ENCODE results near the gene SPOUT1.
A peak's percentile ranks its signal among the peaks of the same experiment; 100 is the strongest.

The SPOUT1 gene

GRCh38 chr9:128836509-128837145, 7.0 kb upstream of the SPOUT1 start:
- DNase-seq (ENCODE audit: low read depth): no peak

GRCh38 chr9:128835246-128836210, 5.9 kb upstream of the SPOUT1 start:
- DNase-seq (ENCODE audit: low read depth): no peak

GRCh38 chr9:128833696-128834095, 4.1 kb upstream of the SPOUT1 start:
- DNase-seq (ENCODE audit: low read depth): no peak

- no peak for DNase-seq (ENCODE audit: low read depth)
Observed at GRCh38 chr9:128828719-128829452, 708 bp downstream of the SPOUT1 start.

- DNase-seq (ENCODE audit: low read depth): no peak
Observed at GRCh38 chr9:128828267-128828666, 1.3 kb downstream of the SPOUT1 start.

GRCh38 chr9:128825923-128826700, 3.5 kb downstream of the SPOUT1 start:
- DNase-seq (ENCODE audit: low read depth): no peak

GRCh38 chr9:128824911-128825310, 4.7 kb downstream of the SPOUT1 start:
- DNase-seq (ENCODE audit: low read depth): no peak

- no peak for DNase-seq (ENCODE audit: low read depth)
Observed at GRCh38 chr9:128823903-128824406, 5.6 kb downstream of the SPOUT1 start.

GRCh38 chr9:128823362-128823902, 6.2 kb downstream of the SPOUT1 start:
- DNase-seq (ENCODE audit: low read depth): no peak

- no peak for DNase-seq (ENCODE audit: low read depth)
Observed at GRCh38 chr9:128822407-128823042, 7.1 kb downstream of the SPOUT1 start.

- no peak for DNase-seq (ENCODE audit: low read depth)
Observed at GRCh38 chr9:128821584-128822406, 7.8 kb downstream of the SPOUT1 start.

GRCh38 chr9:128820665-128821583, 8.7 kb downstream of the SPOUT1 start:
- DNase-seq (ENCODE audit: low read depth): no peak

- DNase-seq (ENCODE audit: low read depth): no peak
Observed at GRCh38 chr9:128819716-128820664, 9.6 kb downstream of the SPOUT1 start.

- DNase-seq (ENCODE audit: low read depth): peak; percentile 28
Observed at GRCh38 chr9:128818839-128819715, 10.5 kb downstream of the SPOUT1 start.

GRCh38 chr9:128818099-128818838, 11.3 kb downstream of the SPOUT1 start, which contains the start of gene ENDOG:
ENDOG (plus strand) TSS chr9:128818500; CDS start chr9:128818685, 185 bp downstream.
- peak; percentile 96 for DNase-seq (ENCODE audit: low read depth)

- DNase-seq (ENCODE audit: low read depth): no peak
Observed at GRCh38 chr9:128810873-128811272, 18.7 kb downstream of the SPOUT1 start.
